Stimulated activated CD4-positive, alpha-beta T cell treated with anti-CD3 and anti-CD28 coated beads, Interleukin-1b, Interleukin-23, amount 100 ng/mL, for 1 hour (primary cell): ENCODE data around the gene AMPD3.
A peak's percentile ranks its signal among the peaks of the same experiment; 100 is the strongest.

Experiments
- DNase-seq, 2 donors: peaks; one replicate each; pipeline ENCODE4 v3.0.0-alpha.2; 2020; ENCODE audit warnings: low read depth in 2 of 2

The AMPD3 gene

DNA sequence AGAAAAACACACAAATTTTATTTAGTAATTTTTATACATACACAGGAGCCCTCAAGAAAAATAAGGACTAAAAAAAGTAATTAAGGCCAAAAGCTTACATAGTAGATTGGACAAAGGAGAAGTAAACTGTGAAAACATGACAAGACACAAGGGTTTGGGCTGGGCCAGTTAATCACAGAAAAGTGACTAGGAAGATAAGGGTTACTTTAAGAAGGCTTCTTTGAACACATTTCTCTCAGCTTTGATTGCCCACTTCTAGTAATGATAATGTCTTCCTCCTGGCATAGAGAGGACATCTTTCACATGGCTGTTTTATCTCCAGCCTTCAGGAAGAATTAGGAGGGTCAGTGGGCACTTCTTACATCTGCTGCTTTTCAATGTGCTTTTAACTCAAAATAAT is 82.5 kb downstream of the AMPD3 start:
- DNase-seq: no peak

DNA sequence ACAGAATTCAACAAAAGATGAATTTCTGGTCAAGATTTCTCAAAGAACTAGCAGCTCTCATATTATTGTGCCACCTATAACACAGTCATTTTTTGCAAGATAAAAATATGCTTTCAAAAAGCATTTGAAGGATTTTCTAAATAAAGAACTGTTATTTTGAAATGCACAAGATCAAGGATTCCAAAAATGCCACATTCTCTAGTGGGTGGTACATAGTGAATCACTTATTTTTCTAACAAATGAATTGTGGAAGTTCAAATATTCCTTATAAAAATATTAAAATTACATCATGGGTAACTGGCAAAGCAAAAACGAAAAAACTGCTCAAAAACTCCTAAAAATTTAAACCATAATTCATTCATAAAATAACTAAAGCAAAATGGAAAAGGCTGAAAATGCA is 83.9 kb downstream of the AMPD3 start:
- DNase-seq: no peak

DNA sequence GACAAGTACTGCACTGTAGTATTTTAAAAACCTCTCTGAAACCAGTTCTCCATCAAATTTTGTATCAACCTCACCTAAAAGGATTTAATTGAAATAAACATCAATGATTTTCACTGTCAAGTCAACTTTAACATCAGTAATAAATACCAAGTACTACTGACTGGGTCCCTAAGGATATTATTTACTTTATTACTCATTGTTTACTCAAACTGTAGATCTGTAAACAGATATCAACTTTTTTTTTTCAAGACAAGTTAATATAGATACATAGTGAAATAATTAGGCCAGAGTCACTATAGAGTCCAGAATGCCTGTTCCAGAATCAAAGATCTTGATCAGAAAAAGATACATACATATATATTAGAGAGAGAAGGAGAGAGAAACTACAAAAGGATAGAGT is 84.3 kb downstream of the AMPD3 start:
- DNase-seq: no peak

DNA sequence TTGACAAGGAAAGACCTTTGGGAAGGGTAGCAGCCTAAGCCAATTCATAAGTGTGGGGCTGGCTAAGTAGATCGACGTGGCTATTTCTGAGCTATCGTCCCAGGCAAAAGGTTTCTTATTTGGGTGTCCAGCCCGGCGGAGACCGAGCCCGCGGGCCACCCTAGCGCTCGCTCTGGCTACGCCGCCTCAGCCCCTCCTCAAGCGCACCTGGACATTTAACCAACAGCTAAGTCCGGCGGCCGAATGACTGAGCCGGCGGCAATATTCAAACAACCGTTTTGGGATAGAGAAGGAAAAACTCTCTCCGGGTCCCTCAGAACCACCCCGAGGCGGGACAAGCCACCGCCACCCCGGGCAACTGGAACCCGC is 85.5 kb downstream of the AMPD3 start:
- no peak for DNase-seq

DNA sequence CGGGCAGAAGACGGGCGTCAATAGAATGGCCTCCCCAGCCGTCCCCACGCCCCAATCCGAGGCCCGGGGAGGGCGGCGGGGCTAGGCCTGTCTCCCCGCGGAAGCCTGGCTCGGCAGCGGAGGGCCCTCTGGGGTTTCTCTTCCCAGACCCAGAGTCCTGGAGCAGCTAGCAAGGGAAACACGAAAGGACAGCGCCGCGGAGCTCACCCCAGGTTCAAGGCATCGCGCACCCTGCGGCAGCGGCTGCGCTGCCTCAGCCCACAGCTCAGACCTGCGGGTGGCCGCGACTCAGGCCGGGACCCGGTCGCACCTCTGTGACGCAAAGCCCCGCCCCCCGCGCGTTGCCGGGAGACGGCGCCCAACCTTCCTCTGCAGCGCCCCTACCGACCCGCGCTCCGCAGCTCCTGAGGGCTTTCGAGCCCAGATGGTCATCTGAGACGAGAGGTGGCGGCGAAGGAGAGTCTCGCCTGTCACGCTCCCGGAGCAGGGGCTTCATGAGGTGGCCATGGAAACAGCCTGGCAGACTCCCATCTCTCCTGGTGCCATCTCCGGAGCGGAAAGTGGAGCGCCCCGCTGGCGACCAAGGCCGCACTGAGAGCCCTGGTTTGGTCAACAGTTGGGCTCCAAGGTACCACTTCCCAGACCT is 86.0 kb downstream of the AMPD3 start, which contains the start of gene RNF141:
TSS of gene RNF141 (minus strand) at position 273 of the 646 bp plus-strand sequence. CDS start 7,029 bp downstream, outside the sequence.
- peak; percentile 82 to 97 for DNase-seq

DNA sequence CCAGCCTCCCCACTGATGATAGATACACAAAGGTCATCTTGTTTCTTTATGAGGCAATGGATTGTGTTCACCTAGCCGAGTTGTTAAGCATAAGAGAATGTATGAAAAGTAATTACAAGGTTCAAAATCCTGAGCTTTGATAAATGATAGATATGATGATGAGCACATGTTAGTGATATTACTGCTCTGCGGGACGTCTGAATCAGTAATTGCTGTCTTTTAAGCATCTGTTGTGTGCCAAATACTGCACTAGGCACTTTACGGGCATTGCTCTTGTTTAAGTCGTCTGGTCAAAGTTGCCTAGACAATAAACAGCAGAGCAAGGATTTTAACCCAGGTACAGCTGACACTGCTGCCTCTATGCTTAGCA is 86.5 kb downstream of the AMPD3 start:
- DNase-seq: no peak

DNA sequence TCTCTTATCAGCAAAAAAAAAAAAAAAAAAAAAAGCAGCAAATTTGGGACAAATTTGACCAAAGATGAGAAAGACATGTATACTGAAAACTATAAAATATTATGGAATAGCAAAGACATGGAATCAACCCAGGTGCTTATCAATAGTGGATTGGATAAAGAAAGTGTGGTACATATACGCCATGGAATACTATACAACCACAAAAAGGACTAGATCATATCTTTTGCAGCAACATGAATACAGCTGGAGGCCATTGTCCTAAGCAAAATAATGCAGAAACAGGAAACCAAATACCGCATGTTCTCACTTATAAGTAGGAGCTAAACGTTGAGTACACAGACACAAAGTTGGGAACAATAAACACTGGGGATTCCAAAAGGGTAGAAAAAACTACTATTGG is 87.7 kb downstream of the AMPD3 start:
- DNase-seq: no peak

DNA sequence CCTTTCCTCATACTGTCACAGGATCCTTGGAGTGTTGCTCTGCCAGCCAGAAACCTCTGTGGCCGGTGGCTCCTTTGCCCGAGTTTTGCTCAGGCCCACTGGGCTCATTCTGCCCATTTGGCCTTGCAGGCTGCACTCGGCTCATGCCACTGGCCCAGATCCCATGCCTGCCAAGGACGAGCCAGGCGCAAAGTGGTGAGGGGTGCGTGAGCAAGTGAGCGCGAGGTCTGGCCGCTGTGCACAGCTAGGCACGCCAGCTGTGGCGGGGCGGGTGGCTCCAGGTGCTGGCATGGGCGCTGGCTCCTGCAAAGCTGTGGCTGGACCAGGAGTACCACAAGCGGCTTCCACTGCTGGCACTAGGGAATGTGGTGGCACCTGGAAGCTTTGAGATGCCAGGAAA is 88.7 kb downstream of the AMPD3 start:
- no peak for DNase-seq

DNA sequence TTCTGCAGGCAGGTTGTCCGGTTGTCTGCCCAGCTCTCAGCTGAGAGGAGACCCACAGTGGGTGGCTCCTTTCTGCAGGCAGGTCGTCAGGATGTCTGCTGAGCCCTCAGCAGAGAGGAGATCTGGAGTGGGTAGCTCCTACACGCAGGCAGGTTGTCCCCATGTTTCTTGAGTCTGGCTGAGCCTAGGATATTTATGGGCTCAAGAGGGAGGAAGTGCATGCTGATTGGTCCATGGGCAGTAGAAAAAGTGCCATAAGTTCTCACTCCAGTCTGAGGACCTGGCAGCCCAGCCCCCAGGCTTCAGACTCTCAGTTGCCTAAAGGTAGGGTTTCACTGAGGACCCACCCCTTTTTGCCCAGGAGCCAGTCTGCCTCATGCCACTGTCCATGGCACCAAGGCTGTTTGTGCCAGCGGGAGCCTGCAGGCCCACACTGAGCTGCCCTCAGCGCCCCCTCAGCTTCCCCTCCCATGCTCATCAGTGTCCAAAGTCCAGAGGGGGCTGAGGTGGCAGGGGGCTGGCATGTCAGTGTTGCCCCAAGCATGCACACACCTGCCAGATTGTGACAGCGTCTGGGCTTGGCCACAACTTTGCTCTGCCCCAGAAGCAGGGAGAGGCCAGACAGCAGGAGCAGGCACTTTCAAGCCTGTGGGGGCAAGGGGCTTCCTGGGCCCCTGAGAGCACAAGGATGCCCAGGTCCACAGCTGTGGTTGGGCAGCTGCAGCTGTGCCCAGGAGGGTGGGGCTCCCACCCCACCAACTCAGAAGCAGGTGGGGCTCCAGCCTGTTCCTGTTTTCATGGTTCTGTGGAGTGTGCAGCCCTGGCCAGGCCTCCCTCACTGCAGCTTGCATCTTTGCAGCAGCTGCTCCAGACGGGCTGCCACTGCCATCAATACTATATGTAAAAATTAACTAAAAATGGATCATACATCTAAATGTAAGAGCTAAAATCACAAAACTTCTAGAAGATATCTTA is 89.7 kb downstream of the AMPD3 start:
- no peak for DNase-seq

DNA sequence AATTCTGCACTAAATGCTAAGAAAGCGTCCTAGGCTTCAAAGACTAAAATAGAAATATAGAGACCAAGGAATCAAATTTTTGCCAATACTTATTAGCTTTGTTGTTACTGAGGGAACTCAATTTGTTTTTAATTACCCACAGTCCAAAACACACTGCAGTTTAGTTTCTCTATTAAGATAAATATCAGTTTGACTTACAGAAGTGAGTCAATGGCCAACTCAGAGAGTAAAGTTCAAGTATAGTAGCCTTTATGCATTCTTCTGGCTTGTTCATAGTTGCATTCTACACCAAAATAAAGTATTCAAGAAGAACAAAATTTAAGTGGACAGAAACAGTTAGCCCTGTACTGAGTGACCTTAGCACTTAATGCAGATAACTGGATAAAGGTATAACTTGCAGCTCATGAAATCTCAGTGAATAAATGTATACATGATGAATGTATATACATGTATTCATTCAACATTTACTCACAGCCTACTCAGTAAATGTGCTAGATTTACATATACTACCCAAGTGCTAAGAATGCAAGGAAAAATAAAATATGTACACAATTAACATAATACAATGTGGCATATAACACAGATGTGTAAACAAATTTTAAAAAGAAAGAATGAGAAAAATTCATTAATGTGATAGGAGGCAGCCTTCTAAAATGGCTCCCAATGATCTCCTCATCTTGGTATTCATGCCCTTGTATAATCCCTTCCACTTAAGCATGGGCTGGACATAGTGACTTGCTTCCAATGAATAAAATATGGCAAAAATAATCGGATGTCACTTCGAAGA is 95.6 kb downstream of the AMPD3 start:
- DNase-seq: no peak

DNA sequence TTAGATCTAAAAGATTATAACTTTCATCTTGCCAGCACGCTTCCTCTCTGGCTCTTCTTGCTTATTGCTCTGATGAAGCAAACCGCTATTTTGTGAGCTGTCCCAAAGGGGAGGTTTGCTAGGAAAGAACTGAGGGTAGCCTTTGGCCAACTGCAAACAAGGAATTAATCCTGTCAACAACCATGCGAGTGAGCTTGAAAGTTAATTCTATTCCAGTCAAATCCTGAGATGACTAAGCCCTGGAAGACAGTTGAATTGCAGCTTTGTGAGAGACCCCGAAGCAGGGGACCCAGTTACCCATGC is 96.2 kb downstream of the AMPD3 start:
- DNase-seq: no peak

DNA sequence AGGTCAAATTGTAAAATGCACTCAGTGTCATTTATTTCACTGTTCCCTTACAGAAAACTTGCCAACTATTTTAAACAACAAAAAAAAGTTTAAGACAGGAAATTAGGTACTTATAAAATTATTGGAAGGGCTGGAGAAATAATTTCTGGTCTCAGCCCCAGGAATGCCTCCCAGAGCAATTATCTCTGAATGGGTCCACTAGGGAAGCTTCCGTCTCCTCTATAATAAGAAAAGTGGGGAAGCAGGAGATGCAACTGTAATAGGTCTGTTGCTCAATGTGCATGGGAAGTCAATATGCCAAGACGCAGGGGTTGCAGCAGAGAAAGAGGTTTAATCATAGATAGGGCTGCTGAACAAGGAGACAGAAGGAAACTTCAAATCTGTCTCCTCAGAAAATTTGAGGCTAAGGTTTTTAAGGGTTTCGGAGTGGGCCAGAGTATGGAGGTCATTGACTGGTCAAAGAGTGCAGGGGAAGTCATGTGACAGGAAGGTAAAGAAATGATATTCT is 96.8 kb downstream of the AMPD3 start:
- no peak for DNase-seq

DNA sequence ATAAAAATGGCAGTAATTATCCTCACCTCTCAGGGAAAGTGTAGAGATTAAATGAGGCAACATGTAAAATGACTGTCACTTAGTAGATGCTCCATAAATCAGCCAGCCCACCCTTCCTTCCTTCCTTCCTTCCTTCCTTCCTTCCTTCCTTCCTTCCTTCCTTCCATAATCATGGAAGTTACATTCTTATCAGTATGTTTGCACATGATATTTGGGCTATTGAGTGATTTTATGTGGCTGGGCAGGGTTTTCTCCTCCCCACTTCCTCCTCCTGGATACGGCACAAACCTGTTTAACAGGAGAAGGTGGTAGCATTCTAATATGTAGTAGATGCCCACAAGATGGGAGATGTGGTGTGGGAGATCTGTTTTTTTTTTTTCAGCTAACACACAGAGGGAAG is 101.5 kb downstream of the AMPD3 start:
- DNase-seq: no peak
